Ovary (tissue), 3 donors: ENCODE results near the gene C9orf50.

Source experiments
- EP300 ChIP-seq: sonication (generic); formaldehyde crosslinking; IDR thresholded peaks from one replicate; pipeline ENCODE4 v1.6.1; 2017; ENCODE audit warnings: antibody characterized with exemption
- TF ChIP-seq, protein P1 (sequence below), 3 donors: fragments of 450-650 bp in 2 of 3; fragments of 200-600 bp in 1 of 3; IDR thresholded peaks; one replicate each; pipeline versions ENCODE4 v1.5.1 to v1.8.0; 2016 to 2022; ENCODE audit warnings: antibody characterized with exemption in 3 of 3, mild to moderate bottlenecking in 1 of 3
- donor health status: DM: no; HTN: no; CAD: no.

DNA sequence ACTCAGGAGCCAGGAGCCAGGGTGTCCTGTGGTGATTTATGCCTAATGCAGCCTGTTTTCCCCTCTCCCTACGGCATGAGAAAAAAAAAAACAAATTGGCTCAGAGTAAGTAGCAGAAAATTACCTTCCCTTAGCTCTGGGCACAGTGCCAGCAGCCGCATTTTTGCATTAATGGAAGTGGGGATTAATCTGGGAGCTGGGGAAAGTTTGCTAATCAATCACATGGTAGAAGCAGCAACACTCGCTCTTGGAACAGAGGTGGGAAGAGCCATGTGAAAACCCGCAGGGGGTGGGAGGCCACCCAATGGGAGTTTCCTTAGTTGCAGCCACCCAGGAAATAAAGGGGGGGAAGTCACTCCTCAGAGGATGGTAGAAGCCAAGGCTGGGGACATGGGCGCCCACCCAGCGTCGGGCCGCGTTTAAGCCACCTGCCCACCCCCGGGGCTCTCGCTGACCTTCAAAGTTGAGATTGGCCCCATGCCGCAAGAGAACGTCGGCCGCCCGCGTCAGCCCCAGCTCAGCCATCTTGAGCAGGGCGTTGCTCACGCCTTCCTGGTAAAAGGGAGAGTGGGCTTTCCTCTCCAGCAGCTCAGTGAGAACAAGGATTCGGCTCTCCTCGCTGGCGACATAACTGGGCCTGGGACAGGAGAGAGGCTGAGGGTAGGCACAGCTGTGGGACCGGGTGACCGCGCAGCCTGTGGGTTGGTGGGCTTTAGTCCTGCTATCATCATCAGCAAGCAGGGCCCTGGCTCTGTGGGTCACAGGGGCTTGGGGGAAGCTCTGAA is 19.4 kb upstream of the C9orf50 start:
- TF ChIP-seq, protein P1, sequence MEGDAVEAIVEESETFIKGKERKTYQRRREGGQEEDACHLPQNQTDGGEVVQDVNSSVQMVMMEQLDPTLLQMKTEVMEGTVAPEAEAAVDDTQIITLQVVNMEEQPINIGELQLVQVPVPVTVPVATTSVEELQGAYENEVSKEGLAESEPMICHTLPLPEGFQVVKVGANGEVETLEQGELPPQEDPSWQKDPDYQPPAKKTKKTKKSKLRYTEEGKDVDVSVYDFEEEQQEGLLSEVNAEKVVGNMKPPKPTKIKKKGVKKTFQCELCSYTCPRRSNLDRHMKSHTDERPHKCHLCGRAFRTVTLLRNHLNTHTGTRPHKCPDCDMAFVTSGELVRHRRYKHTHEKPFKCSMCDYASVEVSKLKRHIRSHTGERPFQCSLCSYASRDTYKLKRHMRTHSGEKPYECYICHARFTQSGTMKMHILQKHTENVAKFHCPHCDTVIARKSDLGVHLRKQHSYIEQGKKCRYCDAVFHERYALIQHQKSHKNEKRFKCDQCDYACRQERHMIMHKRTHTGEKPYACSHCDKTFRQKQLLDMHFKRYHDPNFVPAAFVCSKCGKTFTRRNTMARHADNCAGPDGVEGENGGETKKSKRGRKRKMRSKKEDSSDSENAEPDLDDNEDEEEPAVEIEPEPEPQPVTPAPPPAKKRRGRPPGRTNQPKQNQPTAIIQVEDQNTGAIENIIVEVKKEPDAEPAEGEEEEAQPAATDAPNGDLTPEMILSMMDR (IDR thresholded peaks at IDR 0.05): no peak
- no peak for TF ChIP-seq EP300
